ENCODE results near the gene KMT5C. TPM values are rescaled to one million over a fixed set of nuclear protein-coding genes. Genes with fewer than 3 reads are reported as not detected.

Gene KMT5C
- total RNA-seq, 4 donors from 2014 or later: 17.3 to 61.8 (median 39.1) TPM

- TF ChIP-seq EP300 (IDR thresholded peaks at IDR 0.05): no peak
- TF ChIP-seq POLR2A (IDR thresholded peaks at IDR 0.05): no peak
- TF ChIP-seq CTCF (IDR thresholded peaks at IDR 0.05): no peak
- TF ChIP-seq POLR2AphosphoS5 (IDR thresholded peaks at IDR 0.05): no peak
- Histone ChIP-seq H3K9me3 (no peaks in the 10 kb centered on the region), H3K4me1 (peaks cover 21% of the 10 kb centered on the region), H3K27ac (no peak overlapping the region), H3K27me3 (peaks cover 42% of the 10 kb centered on the region), H3K4me3 (no peak overlapping the region), H3K36me3 (no peaks in the 10 kb centered on the region)
- WGBS: 68% methylated on average over 19 of the region's 19 CpGs
- DNase-seq (ENCODE audit: low spot score in 2 of 2): no peak
Measured at GRCh38 chr19:55365964-55366363, 26.3 kb downstream of the KMT5C start.

GRCh38 chr19:55366790-55367189 is 27.1 kb downstream of the KMT5C start:
- DNase-seq (ENCODE audit: low spot score in 2 of 2): no peak
- no peaks in the 10 kb centered on the region for H3K9me3 ChIP-seq
- 74% methylated on average over 3 of the region's 3 CpGs for WGBS
- TF ChIP-seq CTCF (IDR thresholded peaks at IDR 0.05): no peak
- no peak overlapping the region for H3K4me3 ChIP-seq
- peaks cover 21% of the 10 kb centered on the region for H3K4me1 ChIP-seq
- H3K36me3 ChIP-seq: no peaks in the 10 kb centered on the region
- no peak overlapping the region for H3K27ac ChIP-seq
- peaks cover 50% of the 10 kb centered on the region for H3K27me3 ChIP-seq

- no peaks in the 10 kb centered on the region for H3K9me3 ChIP-seq
- peaks cover 21% of the 10 kb centered on the region for H3K4me1 ChIP-seq
- H3K27me3 ChIP-seq: peaks cover 56% of the 10 kb centered on the region
- 84% methylated on average over 4 of the region's 16 CpGs for WGBS
- no peak for DNase-seq (ENCODE audit: low spot score in 2 of 2)
- TF ChIP-seq CTCF (IDR thresholded peaks at IDR 0.05): no peak
- no peak for TF ChIP-seq POLR2A (IDR thresholded peaks at IDR 0.05)
- no peak for TF ChIP-seq EP300 (IDR thresholded peaks at IDR 0.05)
- TF ChIP-seq POLR2AphosphoS5 (IDR thresholded peaks at IDR 0.05): no peak
- no peak overlapping the region for H3K27ac ChIP-seq
- no peak overlapping the region for H3K4me3 ChIP-seq
- H3K36me3 ChIP-seq: no peaks in the 10 kb centered on the region
Measured at GRCh38 chr19:55368106-55368505, 28.4 kb downstream of the KMT5C start.

- DNase-seq (ENCODE audit: low spot score in 2 of 2): no peak
- Histone ChIP-seq H3K4me3 (peak overlapping the region; percentile 37), H3K27ac (no peak overlapping the region), H3K4me1 (peaks cover 21% of the 10 kb centered on the region), H3K9me3 (no peaks in the 10 kb centered on the region), H3K36me3 (no peaks in the 10 kb centered on the region), H3K27me3 (peaks cover 64% of the 10 kb centered on the region)
- no peak for TF ChIP-seq POLR2A (IDR thresholded peaks at IDR 0.05)
- TF ChIP-seq EP300 (IDR thresholded peaks at IDR 0.05): no peak
- no peak for TF ChIP-seq CTCF (IDR thresholded peaks at IDR 0.05)
- no peak for TF ChIP-seq POLR2AphosphoS5 (IDR thresholded peaks at IDR 0.05)
- WGBS: 6% methylated on average over 18 of the region's 54 CpGs
Measured at GRCh38 chr19:55368701-55369563, 29.3 kb downstream of the KMT5C start.

GRCh38 chr19:55369653-55370304 is 30.1 kb downstream of the KMT5C start:
- peaks cover 73% of the 10 kb centered on the region for H3K27me3 ChIP-seq

More at GRCh38 chr19:55369653-55370304, 30.1 kb downstream of the KMT5C start:
- TF ChIP-seq CTCF (IDR thresholded peaks at IDR 0.05) (no peak), POLR2AphosphoS5 (IDR thresholded peaks at IDR 0.05) (no peak), POLR2A (IDR thresholded peaks at IDR 0.05) (no peak), EP300 (IDR thresholded peaks at IDR 0.05) (no peak)
- Histone ChIP-seq H3K9me3 (no peaks in the 10 kb centered on the region), H3K27ac (no peak overlapping the region), H3K4me1 (peaks cover 27% of the 10 kb centered on the region), H3K4me3 (peak overlapping the region; percentile 37), H3K36me3 (no peaks in the 10 kb centered on the region)
- no peak for DNase-seq (ENCODE audit: low spot score in 2 of 2)
- 2% methylated on average over 28 of the region's 59 CpGs for WGBS

All from suprapubic skin (tissue), 4 donors.